ENCODE measurements around the gene ASPDH.
"Not testable (repeated sequence)": the region's sequence is repeated elsewhere in the genome, so short reads cannot be mapped to it uniquely, and the experiment has no call there.

ASPDH gene

GRCh38 chr19:50476224-50476906 is 37.3 kb downstream of the ASPDH start, which contains the start of the genes EMC10 and GARIN5A:
Gene EMC10 (plus strand): TSS chr19:50476507. CDS start chr19:50476545, 38 bp downstream.
Gene GARIN5A (minus strand): TSS chr19:50476848. CDS start chr19:50476388, 460 bp downstream.
- peak; percentile 91 for DNase-seq

- DNase-seq: no peak
These were observed 37.9 kb downstream of the ASPDH start for GRCh38 chr19:50475736-50476223.

GRCh38 chr19:50475101-50475568 is 38.6 kb downstream of the ASPDH start:
- no peak for DNase-seq

- DNase-seq: not testable (repeated sequence)
These were observed 40.4 kb downstream of the ASPDH start for GRCh38 chr19:50473336-50473735.

- no peak for DNase-seq
These were observed 44.9 kb downstream of the ASPDH start for GRCh38 chr19:50468818-50469217.

- DNase-seq: no peak
These were observed 46.1 kb downstream of the ASPDH start for GRCh38 chr19:50467566-50467965.

- no peak for DNase-seq
These were observed 47.0 kb downstream of the ASPDH start for GRCh38 chr19:50466706-50467039.

GRCh38 chr19:50465986-50466705 is 47.6 kb downstream of the ASPDH start:
- no peak for DNase-seq

GRCh38 chr19:50465000-50465399 is 48.7 kb downstream of the ASPDH start:
- no peak for DNase-seq

- no peak for DNase-seq
These were observed 49.4 kb downstream of the ASPDH start for GRCh38 chr19:50464348-50464747.

GRCh38 chr19:50462970-50463369 is 50.7 kb downstream of the ASPDH start:
- DNase-seq: no peak

Measured in activated CD4-positive, alpha-beta T cell treated with anti-CD3 and anti-CD28 coated beads for 1 hour (primary cell).